ENCODE measurements around the gene URM1.

URM1 gene

GRCh38 chr9:128434340-128434739, 63.2 kb downstream of the URM1 start:
- TF ChIP-seq SIN3A (IDR thresholded peaks at IDR 0.05; ENCODE audit: borderline replicate concordance, insufficient read depth, low read length) (no peak), POLR2AphosphoS5 (IDR thresholded peaks at IDR 0.05; ENCODE audit: low read depth, low read length) (no peak), REST (IDR thresholded peaks at IDR 0.05; ENCODE audit: insufficient read depth in 1 of 2, low read depth in 2 of 2, low read length in 2 of 2) (no peak), FOXP2 (optimal IDR thresholded peaks at IDR 0.05; ENCODE audit: borderline replicate concordance, extremely low read depth, extremely low read length, insufficient read depth) (no peak), TAF1 (IDR thresholded peaks at IDR 0.05; ENCODE audit: borderline replicate concordance, insufficient read depth, low read length) (no peak)

GRCh38 chr9:128435611-128436010, 64.4 kb downstream of the URM1 start:
- TF ChIP-seq SIN3A (IDR thresholded peaks at IDR 0.05; ENCODE audit: borderline replicate concordance, insufficient read depth, low read length) = no peak
- TF ChIP-seq FOXP2 (optimal IDR thresholded peaks at IDR 0.05; ENCODE audit: borderline replicate concordance, extremely low read depth, extremely low read length, insufficient read depth) = no peak
- TF ChIP-seq POLR2AphosphoS5 (IDR thresholded peaks at IDR 0.05; ENCODE audit: low read depth, low read length) = no peak
- no peak for TF ChIP-seq TAF1 (IDR thresholded peaks at IDR 0.05; ENCODE audit: borderline replicate concordance, insufficient read depth, low read length)
- TF ChIP-seq REST (IDR thresholded peaks at IDR 0.05; ENCODE audit: insufficient read depth in 1 of 2, low read depth in 2 of 2, low read length in 2 of 2) = no peak

- TF ChIP-seq TAF1 (IDR thresholded peaks at IDR 0.05; ENCODE audit: borderline replicate concordance, insufficient read depth, low read length) (no peak), FOXP2 (optimal IDR thresholded peaks at IDR 0.05; ENCODE audit: borderline replicate concordance, extremely low read depth, extremely low read length, insufficient read depth) (peak; percentile 44)
These were observed 67.4 kb downstream of the URM1 start for GRCh38 chr9:128438343-128439109.

- TF ChIP-seq TAF1 (IDR thresholded peaks at IDR 0.05; ENCODE audit: borderline replicate concordance, insufficient read depth, low read length) (no peak), POLR2AphosphoS5 (IDR thresholded peaks at IDR 0.05; ENCODE audit: low read depth, low read length) (no peak), SIN3A (IDR thresholded peaks at IDR 0.05; ENCODE audit: borderline replicate concordance, insufficient read depth, low read length) (no peak), FOXP2 (optimal IDR thresholded peaks at IDR 0.05; ENCODE audit: borderline replicate concordance, extremely low read depth, extremely low read length, insufficient read depth) (no peak)
These were observed 68.1 kb downstream of the URM1 start for GRCh38 chr9:128439273-128439672.

All from PFSK-1 (cell line).